ENCODE results near the gene TNK1. TPM values are rescaled to one million over a fixed set of nuclear protein-coding genes. Genes with fewer than 3 reads are reported as not detected.

TNK1 gene
- total and polyA plus RNA-seq, 2 donors (not counting 1 experiment from before 2014, with no cell fraction given) = 11.7 to 23.7 TPM

- H3K36me3 ChIP-seq (replicated peaks in 1 of 2; ENCODE audit: control extremely low read depth in 1 of 2, control insufficient read depth in 1 of 2, extremely low read depth in 1 of 2, insufficient read depth in 2 of 2, low read length in 1 of 2) = no peaks in the 10 kb centered on the region
- CTCF ChIA-PET = interaction anchor here (0.9 kb wide), 1 partner anchor 10 kb away, joined by 3 read pairs; no protein-coding TSS in a partner anchor
- H2AFZ ChIP-seq (ENCODE audit: insufficient read depth, low read depth, low read length, poor library complexity, severe bottlenecking) = no peak overlapping the region
- no peaks in the 10 kb centered on the region for H3K4me1 Mint-ChIP-seq
- WGBS (ENCODE audit: insufficient coverage) = no CpG with 5 or more reads among the region's 2 CpGs
- POLR2A ChIA-PET = no interaction called here
- H3K9me3 Mint-ChIP-seq (ENCODE audit: insufficient read depth) = no peaks in the 10 kb centered on the region
- no peak overlapping the region for H3K27ac ChIP-seq (ENCODE audit: low read length in 2 of 2)
- no peak for DNase-seq
- no peak for TF ChIP-seq CTCF (IDR thresholded peaks at IDR 0.05)
- TF ChIP-seq EZH2 (IDR thresholded peaks at IDR 0.05; ENCODE audit: borderline replicate concordance, insufficient read depth, low read depth, low read length, poor library complexity, severe bottlenecking) = no peak
- no peak overlapping the region for H3K4me3 ChIP-seq (ENCODE audit: control extremely low read depth in 1 of 5, extremely low read depth in 1 of 5, insufficient read depth in 1 of 5, low read depth in 2 of 5, low read length in 4 of 5)
- peaks cover 14% of the 10 kb centered on the region for H3K27me3 Mint-ChIP-seq
- H3K9ac ChIP-seq (ENCODE audit: low read length) = no peak overlapping the region
- no peak overlapping the region for H3K4me2 ChIP-seq (replicated peaks; ENCODE audit: low read depth, low read length, poor library complexity, severe bottlenecking)
- no peaks in the 10 kb centered on the region for H3K4me1 ChIP-seq (ENCODE audit: control insufficient read depth in 2 of 2, insufficient read depth in 2 of 2, low read length in 2 of 2)
- no peak for ATAC-seq (ENCODE audit: low read depth)
- H3K79me2 ChIP-seq (ENCODE audit: control insufficient read depth, insufficient read depth, low read length) = no peaks in the 10 kb centered on the region
- H4K20me1 ChIP-seq (ENCODE audit: control insufficient read depth, insufficient read depth, low read length, poor library complexity, severe bottlenecking) = no peaks in the 10 kb centered on the region
- H3K27me3 ChIP-seq (replicated peaks in 1 of 4; ENCODE audit: control extremely low read depth in 1 of 4, control insufficient read depth in 3 of 4, insufficient read depth in 4 of 4, low read length in 3 of 4) = peaks cover 0 to 2% (median 0%) of the 10 kb centered on the region in 4 experiments
- no peak overlapping the region for H3K27ac Mint-ChIP-seq
- H3K9me3 ChIP-seq (ENCODE audit: control extremely low read depth in 1 of 3, control insufficient read depth in 2 of 3, insufficient read depth in 1 of 3, low read length in 2 of 3) = peaks cover 0 to 2% (median 2%) of the 10 kb centered on the region in 3 donors
- intact Hi-C loops (cut with micrococcal nuclease) = no loop called here
- no peak overlapping the region for H3K4me3 Mint-ChIP-seq
These were observed 6.5 kb upstream of the TNK1 start for GRCh38 chr17:7374353-7374752.

GRCh38 chr17:7379134-7379533 is 1.8 kb upstream of the TNK1 start:
- POLR2A ChIA-PET = no interaction called here

More at GRCh38 chr17:7379134-7379533, 1.8 kb upstream of the TNK1 start:
- CTCF ChIA-PET = no interaction called here
- WGBS (ENCODE audit: insufficient coverage) = no CpG with 5 or more reads among the region's 3 CpGs
- Histone ChIP-seq H3K4me3 (ENCODE audit: control extremely low read depth in 1 of 5, extremely low read depth in 1 of 5, insufficient read depth in 1 of 5, low read depth in 2 of 5, low read length in 4 of 5) (no peak overlapping the region), H4K20me1 (ENCODE audit: control insufficient read depth, insufficient read depth, low read length, poor library complexity, severe bottlenecking) (no peaks in the 10 kb centered on the region), H2AFZ (ENCODE audit: insufficient read depth, low read depth, low read length, poor library complexity, severe bottlenecking) (no peak overlapping the region), H3K9me3 (ENCODE audit: control extremely low read depth in 1 of 3, control insufficient read depth in 2 of 3, insufficient read depth in 1 of 3, low read length in 2 of 3) (peaks cover 2 to 19% (median 2%) of the 10 kb centered on the region in 3 donors), H3K9ac (ENCODE audit: low read length) (no peak overlapping the region), H3K27ac (ENCODE audit: low read length in 2 of 2) (no peak overlapping the region), H3K36me3 (replicated peaks in 1 of 2; ENCODE audit: control extremely low read depth in 1 of 2, control insufficient read depth in 1 of 2, extremely low read depth in 1 of 2, insufficient read depth in 2 of 2, low read length in 1 of 2) (no peaks in the 10 kb centered on the region), H3K79me2 (ENCODE audit: control insufficient read depth, insufficient read depth, low read length) (no peaks in the 10 kb centered on the region), H3K27me3 (replicated peaks in 1 of 4; ENCODE audit: control extremely low read depth in 1 of 4, control insufficient read depth in 3 of 4, insufficient read depth in 4 of 4, low read length in 3 of 4) (peaks cover 0 to 43% (median 14%) of the 10 kb centered on the region in 4 experiments), H3K4me2 (replicated peaks; ENCODE audit: low read depth, low read length, poor library complexity, severe bottlenecking) (no peak overlapping the region), H3K4me1 (ENCODE audit: control insufficient read depth in 2 of 2, insufficient read depth in 2 of 2, low read length in 2 of 2) (peaks cover 11 to 15% of the 10 kb centered on the region in 2 donors)
- Mint-ChIP-seq H3K9me3 (ENCODE audit: insufficient read depth) (no peaks in the 10 kb centered on the region), H3K27me3 (peaks cover 41% of the 10 kb centered on the region), H3K4me1 (peaks cover 8% of the 10 kb centered on the region), H3K27ac (no peak overlapping the region), H3K4me3 (no peak overlapping the region)
- no peak for DNase-seq
- ATAC-seq (ENCODE audit: low read depth) = no peak
- intact Hi-C loops (cut with micrococcal nuclease) = no loop called here
- TF ChIP-seq EZH2 (IDR thresholded peaks at IDR 0.05; ENCODE audit: borderline replicate concordance, insufficient read depth, low read depth, low read length, poor library complexity, severe bottlenecking) = no peak
- no peak for TF ChIP-seq CTCF (IDR thresholded peaks at IDR 0.05)

Data from B cell (primary cell).